ENCODE data around the gene OR5C1.

GRCh38 chr9:122786338-122786737 is 2.4 kb upstream of the OR5C1 start:
- TF ChIP-seq, protein P1, sequence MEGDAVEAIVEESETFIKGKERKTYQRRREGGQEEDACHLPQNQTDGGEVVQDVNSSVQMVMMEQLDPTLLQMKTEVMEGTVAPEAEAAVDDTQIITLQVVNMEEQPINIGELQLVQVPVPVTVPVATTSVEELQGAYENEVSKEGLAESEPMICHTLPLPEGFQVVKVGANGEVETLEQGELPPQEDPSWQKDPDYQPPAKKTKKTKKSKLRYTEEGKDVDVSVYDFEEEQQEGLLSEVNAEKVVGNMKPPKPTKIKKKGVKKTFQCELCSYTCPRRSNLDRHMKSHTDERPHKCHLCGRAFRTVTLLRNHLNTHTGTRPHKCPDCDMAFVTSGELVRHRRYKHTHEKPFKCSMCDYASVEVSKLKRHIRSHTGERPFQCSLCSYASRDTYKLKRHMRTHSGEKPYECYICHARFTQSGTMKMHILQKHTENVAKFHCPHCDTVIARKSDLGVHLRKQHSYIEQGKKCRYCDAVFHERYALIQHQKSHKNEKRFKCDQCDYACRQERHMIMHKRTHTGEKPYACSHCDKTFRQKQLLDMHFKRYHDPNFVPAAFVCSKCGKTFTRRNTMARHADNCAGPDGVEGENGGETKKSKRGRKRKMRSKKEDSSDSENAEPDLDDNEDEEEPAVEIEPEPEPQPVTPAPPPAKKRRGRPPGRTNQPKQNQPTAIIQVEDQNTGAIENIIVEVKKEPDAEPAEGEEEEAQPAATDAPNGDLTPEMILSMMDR (IDR thresholded peaks at IDR 0.05): no peak
- no peak for TF ChIP-seq EP300 (IDR thresholded peaks at IDR 0.05)
- no peak for TF ChIP-seq POLR2A (IDR thresholded peaks at IDR 0.05)
